H1 (cell line): ENCODE measurements around the gene RADIL. TPM values are rescaled to one million over a fixed set of nuclear protein-coding genes. Genes with fewer than 3 reads are reported as not detected.

ENCODE experiments used
- BRCA1 ChIP-seq: IDR thresholded peaks from 2 replicates; pipeline ENCODE4 v1.6.1; 2012; ENCODE audit warnings: low read depth, low read length, improper control_type of control experiment
- CBX5 ChIP-seq: fragments of 300-800, 300-1000 bp; sonication (generic); IDR thresholded peaks from 2 replicates; pipeline ENCODE4 v1.7.1; 2016; ENCODE audit warnings: antibody characterized with exemption, low read length, low read depth
- GABPA ChIP-seq: IDR thresholded peaks from 2 replicates; pipeline ENCODE4 v1.6.1; 2011; ENCODE audit warnings: mild to moderate bottlenecking, low read length, moderate library complexity, borderline replicate concordance; ENCODE audit not compliant: insufficient read depth
- KDM4A ChIP-seq: IDR thresholded peaks from one replicate; pipeline ENCODE4 v1.7.1; 2012; ENCODE audit warnings: low read depth, mild to moderate bottlenecking, moderate library complexity, low read length, inconsistent platforms; ENCODE audit not compliant: severe bottlenecking
- RXRA ChIP-seq: IDR thresholded peaks from 2 replicates; pipeline ENCODE4 v1.6.1; 2011; ENCODE audit warnings: low read depth, mild to moderate bottlenecking, low read length, moderate library complexity; ENCODE audit not compliant: insufficient read depth
- SUZ12 ChIP-seq: fragments of 200-600 bp; sonication (generic); IDR thresholded peaks from 2 replicates; pipeline ENCODE4 v1.6.1; 2012; ENCODE audit warnings: mild to moderate bottlenecking, inconsistent platforms, low read length, moderate library complexity, mixed read lengths
- TBP ChIP-seq: IDR thresholded peaks from 2 replicates; pipeline ENCODE4 v1.6.1; 2011; ENCODE audit warnings: low read depth, low read length, improper control_type of control experiment
- ZNF274 ChIP-seq: IDR thresholded peaks from 2 replicates; pipeline ENCODE4 v1.7.0; 2012; ENCODE audit warnings: low read length, borderline replicate concordance; ENCODE audit errors: extremely low read depth
- polyA plus RNA-seq, 7 experiments: library from polyadenylated mRNA; depleted of rRNA in 3 of 7; stranded (reverse) in 5 of 7; unstranded in 2 of 7; fragments of >200 nt in 5 of 7; fragments of 200-250 nt in 2 of 7; gene quantifications; 1 replicate in 5 of 7; 2 replicates in 1 of 7; 4 replicates in 1 of 7; pipeline versions ENCODE4 v1.2.1 to v1.2.3, GENCODE V29; 2011 to 2013; ENCODE audit warnings: missing spikeins in 2 of 7, mixed read lengths in 2 of 7
- total RNA-seq: library from RNA; stranded (reverse); fragmentation: NEBNext Ultra II Directional; extraction: Animal tissue kit (Norgen Biotek cat#: 25700); gene quantifications from 2 replicates; pipeline ENCODE4 v1.2.1, GENCODE V29; 2021
- TF ChIP-seq, protein P1 (sequence below): IDR thresholded peaks from 2 replicates; pipeline ENCODE4 v1.6.1; 2012; ENCODE audit warnings: low read length, inconsistent platforms

Gene RADIL
- total and polyA plus RNA-seq, 2 of the 8 experiments (the other 6 are each of a cell fraction or from before 2014, with no cell fraction given), result 5.0 to 5.4 TPM

- TF ChIP-seq, protein P1, sequence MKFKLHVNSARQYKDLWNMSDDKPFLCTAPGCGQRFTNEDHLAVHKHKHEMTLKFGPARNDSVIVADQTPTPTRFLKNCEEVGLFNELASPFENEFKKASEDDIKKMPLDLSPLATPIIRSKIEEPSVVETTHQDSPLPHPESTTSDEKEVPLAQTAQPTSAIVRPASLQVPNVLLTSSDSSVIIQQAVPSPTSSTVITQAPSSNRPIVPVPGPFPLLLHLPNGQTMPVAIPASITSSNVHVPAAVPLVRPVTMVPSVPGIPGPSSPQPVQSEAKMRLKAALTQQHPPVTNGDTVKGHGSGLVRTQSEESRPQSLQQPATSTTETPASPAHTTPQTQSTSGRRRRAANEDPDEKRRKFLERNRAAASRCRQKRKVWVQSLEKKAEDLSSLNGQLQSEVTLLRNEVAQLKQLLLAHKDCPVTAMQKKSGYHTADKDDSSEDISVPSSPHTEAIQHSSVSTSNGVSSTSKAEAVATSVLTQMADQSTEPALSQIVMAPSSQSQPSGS, result no peak
- TF ChIP-seq GABPA (no peak), TBP (no peak), KDM4A (no peak), ZNF274 (no peak), CBX5 (no peak), BRCA1 (no peak), RXRA (no peak), SUZ12 (no peak)
- TF ChIP-seq, all 59 proteins: peak for 0
Measured at GRCh38 chr7:4782333-4783291, 100.9 kb downstream of the RADIL start (continued).
